HepG2 (cell line): ENCODE data around the gene GRIK1. TPM values are rescaled to one million over a fixed set of nuclear protein-coding genes. Genes with fewer than 3 reads are reported as not detected.

Source experiments
- ATAC-seq: fragments of 200-7000 bp; cut with Tn5 transposase; 3 replicates; pipeline ENCODE4 v1.9.1; 2020; ENCODE audit warnings: mild to moderate bottlenecking, moderate library complexity
- BruUV-seq: library from RNA; stranded (reverse); fragments of 400-500 nt; replicated peaks from 2 replicates; lab custom pipeline; 2021; lab: Mats Ljungman, UMichigan
- CTCF ChIA-PET: fragments of 300-600 bp; formaldehyde crosslinking; extraction: SDS; loops from one replicate; lab custom pipeline; 2021; ENCODE audit warnings: low total read pairs, inconsistent platforms, low intra/inter-chr PET ratio; lab: Yijun Ruan, JAX
- POLR2A ChIA-PET: fragments of 350-600 bp; sonication (Branson Sonifier 250); formaldehyde crosslinking; loops from one replicate; lab custom pipeline; 2020; ENCODE audit warnings: antibody characterized with exemption, inconsistent platforms; lab: Yijun Ruan, JAX
- DNase-seq: peaks from one replicate; pipeline ENCODE4 v3.0.0-alpha.2; 2015; ENCODE audit warnings: low spot score
- FAIRE-seq: peaks from 3 replicates; lab custom pipeline; 2011; peaks lifted over from hg19 to GRCh38; lab: Jason Lieb, UNC
- H2AFZ ChIP-seq: one replicate; pipeline ENCODE4 v1.6.1; 2011; ENCODE audit warnings: low read length, inconsistent platforms
- H3K27ac ChIP-seq: fragments of 300-600 bp; 3 replicates; pipeline ENCODE4 v1.8.0; 2011; ENCODE audit warnings: mixed run types, mild to moderate bottlenecking, mixed read lengths, low read length, inconsistent platforms; ENCODE audit not compliant: insufficient read depth; ENCODE audit errors: extremely low read length
- H3K27me3 ChIP-seq, 2 experiments: fragments of 200-600 bp in 1 of 2; 2 replicates in 1 of 2; 3 replicates in 1 of 2; pipeline versions ENCODE4 v1.6.0 to v1.8.0; 2011; ENCODE audit warnings: low read length in 2 of 2, mild to moderate bottlenecking in 2 of 2, moderate library complexity in 2 of 2, inconsistent platforms in 1 of 2; ENCODE audit not compliant: insufficient read depth in 2 of 2, control insufficient read depth in 1 of 2
- H3K36me3 ChIP-seq, 2 experiments: fragments of 200-600 bp in 1 of 2; replicated peaks in 1 of 2; 2 replicates in 1 of 2; 3 replicates in 1 of 2; pipeline versions ENCODE4 v1.5.1 to v1.8.0; 2011; ENCODE audit warnings: low read length in 2 of 2, inconsistent platforms in 1 of 2; ENCODE audit not compliant: insufficient read depth in 2 of 2, control insufficient read depth in 1 of 2
- H3K4me1 ChIP-seq: 2 replicates; pipeline ENCODE4 v1.5.1; 2012; ENCODE audit warnings: low read length, inconsistent platforms; ENCODE audit not compliant: insufficient read depth
- H3K4me2 ChIP-seq: 2 replicates; pipeline ENCODE4 v1.6.0; 2011; ENCODE audit warnings: low read depth, low read length, inconsistent platforms
- H3K4me3 ChIP-seq, 3 experiments: fragments of 200-600 bp in 1 of 3; sonication (generic), shearing (Covaris generic) in 1 of 3; replicated peaks in 1 of 3; 2 replicates each; pipeline ENCODE4 v1.5.1; 2011 to 2016; ENCODE audit warnings: low read length in 3 of 3, inconsistent platforms in 2 of 3, low read depth in 2 of 3, mild to moderate bottlenecking in 2 of 3, control low read depth in 1 of 3, mixed read lengths in 1 of 3; ENCODE audit not compliant: insufficient read depth in 1 of 3
- H3K79me2 ChIP-seq: one replicate; pipeline ENCODE4 v1.6.1; 2011; ENCODE audit warnings: low read length, inconsistent platforms; ENCODE audit not compliant: insufficient read depth
- H3K9ac ChIP-seq: 2 replicates; pipeline ENCODE4 v1.6.0; 2011; ENCODE audit warnings: mild to moderate bottlenecking, low read depth, low read length, inconsistent platforms; ENCODE audit not compliant: insufficient read depth
- H3K9me3 ChIP-seq: 2 replicates; pipeline ENCODE4 v1.5.1; 2012; ENCODE audit warnings: mild to moderate bottlenecking, low read length
- H4K20me1 ChIP-seq: 2 replicates; pipeline ENCODE4 v1.6.0; 2011; ENCODE audit warnings: inconsistent platforms, mild to moderate bottlenecking, low read length, moderate library complexity; ENCODE audit not compliant: insufficient read depth
- BRCA1 ChIP-seq: sonication (generic); formaldehyde crosslinking; IDR thresholded peaks from 2 replicates; pipeline ENCODE4 v1.4.0; 2020; ENCODE audit warnings: missing genetic modification reagents
- CEBPB ChIP-seq: IDR thresholded peaks from 2 replicates; pipeline ENCODE4 v1.6.1; 2011; ENCODE audit warnings: low read depth, low read length, improper control_type of control experiment, borderline replicate concordance
- CHCHD3 ChIP-seq: sonication (generic); formaldehyde crosslinking; IDR thresholded peaks from 2 replicates; pipeline ENCODE4 v1.8.0; 2022; ENCODE audit warnings: mild to moderate bottlenecking, missing genetic modification reagents, moderate library complexity
- RFX1 ChIP-seq: fragments of 450-650 bp; IDR thresholded peaks from 2 replicates; pipeline ENCODE4 v1.6.1; 2017
- ZNF558 ChIP-seq: sonication (generic); formaldehyde crosslinking; IDR thresholded peaks from 2 replicates; pipeline ENCODE4 v1.9.0; 2022; ENCODE audit warnings: mild to moderate bottlenecking, missing genetic modification reagents, borderline replicate concordance
- ZNF619 ChIP-seq: sonication (generic); formaldehyde crosslinking; IDR thresholded peaks from 2 replicates; pipeline ENCODE4 v1.4.0; 2020; ENCODE audit warnings: mild to moderate bottlenecking, missing genetic modification reagents
- ZNF652 ChIP-seq: IDR thresholded peaks from 2 replicates; pipeline ENCODE4 v1.6.1; 2016; ENCODE audit warnings: low read depth, borderline replicate concordance
- WGBS: methylation state at CpG from one replicate; pipeline ENCODE4 v1.1.6; 2017; ENCODE audit warnings: low lambda C conversion rate; 5-methylcytosine and 5-hydroxymethylcytosine counted together
- in situ Hi-C: cut with HindIII; loops from 2 replicates; pipeline ENCODE4 v1.10.0; 2017; ENCODE audit warnings: low pct_unique_long_range_greater_than_20kb; ENCODE audit not compliant: extremely low pct_ligation_motif_present
- intact Hi-C: fragments of 100-400 bp; cut with micrococcal nuclease; formaldehyde crosslinking; loops from one replicate; pipeline ENCODE4 v1.10.0; 2022; ENCODE audit not compliant: unreplicated experiment
- polyA plus RNA-seq, 8 experiments: library from polyadenylated mRNA; depleted of rRNA in 3 of 8; stranded (reverse) in 7 of 8; unstranded in 1 of 8; fragments of >200 nt; fragmentation: Illumina TruSeq in 4 of 8; extraction: Trizol in 4 of 8; gene quantifications; 2 replicates each; pipeline versions ENCODE4 v1.2.1 to v1.2.3, GENCODE V29; 2011 to 2016; ENCODE audit warnings: low read depth in 4 of 8, missing spikeins in 1 of 8, mixed read lengths in 1 of 8; ENCODE audit not compliant: insufficient read depth in 1 of 8
- total RNA-seq, 5 experiments: library from RNA; depleted of rRNA; stranded (reverse); fragments of >200 nt; fragmentation: Illumina TruSeq; extraction: Trizol; gene quantifications; 2 replicates each; pipeline ENCODE4 v1.2.3, GENCODE V29; 2016; ENCODE audit warnings: low read depth in 1 of 5
- TF ChIP-seq, protein P1 (sequence below): sonication (generic); formaldehyde crosslinking; conservative IDR thresholded peaks from 2 replicates; pipeline ENCODE4 v1.8.1; 2023; ENCODE audit warnings: missing genetic modification reagents
- TF ChIP-seq, protein P2 (sequence below), 2 experiments: fragments of 450-650 bp in 1 of 2; sonication (generic) in 1 of 2; formaldehyde crosslinking in 1 of 2; IDR thresholded peaks; 2 replicates each; pipeline versions ENCODE4 v1.6.1 to v1.8.0; 2016 to 2022; ENCODE audit warnings: antibody characterized with exemption in 1 of 2, mild to moderate bottlenecking in 1 of 2, missing genetic modification reagents in 1 of 2

GRIK1 gene
- total and polyA plus RNA-seq, 2 of the 13 experiments (the other 11 are each of a cell fraction or from before 2014, with no cell fraction given) = not detected

- H3K9ac ChIP-seq = no peak overlapping the region
- in situ Hi-C loops = no loop called here
- peaks cover 7% of the 10 kb centered on the region for H3K4me1 ChIP-seq
- H4K20me1 ChIP-seq = no peaks in the 10 kb centered on the region
- CTCF ChIA-PET = no interaction called here
- no peak overlapping the region for H3K27ac ChIP-seq
- no peak for DNase-seq
- TF ChIP-seq ZNF652 = no peak
- no peak for TF ChIP-seq CHCHD3
- no peak for TF ChIP-seq RFX1
- TF ChIP-seq, protein P1, sequence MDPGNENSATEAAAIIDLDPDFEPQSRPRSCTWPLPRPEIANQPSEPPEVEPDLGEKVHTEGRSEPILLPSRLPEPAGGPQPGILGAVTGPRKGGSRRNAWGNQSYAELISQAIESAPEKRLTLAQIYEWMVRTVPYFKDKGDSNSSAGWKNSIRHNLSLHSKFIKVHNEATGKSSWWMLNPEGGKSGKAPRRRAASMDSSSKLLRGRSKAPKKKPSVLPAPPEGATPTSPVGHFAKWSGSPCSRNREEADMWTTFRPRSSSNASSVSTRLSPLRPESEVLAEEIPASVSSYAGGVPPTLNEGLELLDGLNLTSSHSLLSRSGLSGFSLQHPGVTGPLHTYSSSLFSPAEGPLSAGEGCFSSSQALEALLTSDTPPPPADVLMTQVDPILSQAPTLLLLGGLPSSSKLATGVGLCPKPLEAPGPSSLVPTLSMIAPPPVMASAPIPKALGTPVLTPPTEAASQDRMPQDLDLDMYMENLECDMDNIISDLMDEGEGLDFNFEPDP = no peak
- TF ChIP-seq, all 625 proteins: peak for 0
- BruUV-seq = no TSS peak
- Histone ChIP-seq H2AFZ (no peak overlapping the region), H3K4me3 (no peak overlapping the region), H3K36me3 (no peaks in the 10 kb centered on the region), H3K79me2 (no peaks in the 10 kb centered on the region), H3K4me2 (no peak overlapping the region), H3K27me3 (no peaks in the 10 kb centered on the region), H3K9me3 (no peaks in the 10 kb centered on the region)
- ATAC-seq = no peak
- POLR2A ChIA-PET = no interaction called here
- intact Hi-C loops = no loop called here
- no peak for FAIRE-seq
- WGBS = 22% methylated on average over 3 of the region's 3 CpGs
These were observed 284.9 kb downstream of the GRIK1 start for GRCh38 chr21:29654855-29655254.

DNA sequence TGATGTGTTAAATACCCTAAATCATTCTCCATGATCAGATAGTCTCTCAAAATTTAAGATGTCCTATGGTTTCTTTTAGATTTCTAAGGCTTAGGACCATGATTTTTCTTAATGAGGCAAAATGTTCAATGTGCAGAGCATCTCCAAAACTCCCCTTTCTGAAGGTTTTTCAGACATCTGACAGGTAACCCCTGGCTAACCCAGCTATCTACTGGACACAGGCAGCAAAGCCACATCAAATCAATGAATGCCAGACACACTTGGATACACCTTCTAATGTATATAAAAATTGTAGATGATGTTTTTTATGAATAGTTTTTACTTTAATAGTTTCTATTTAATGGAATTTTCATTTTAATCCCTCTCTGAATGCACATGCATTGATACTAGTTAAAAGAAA is 285.6 kb downstream of the GRIK1 start:
- H3K9ac ChIP-seq = no peak overlapping the region
- no peak for DNase-seq
- no peak for TF ChIP-seq ZNF619
- TF ChIP-seq ZNF558 (CRISPR knock-in tag) = no peak
- no peak for TF ChIP-seq CEBPB
- TF ChIP-seq, protein P2, sequence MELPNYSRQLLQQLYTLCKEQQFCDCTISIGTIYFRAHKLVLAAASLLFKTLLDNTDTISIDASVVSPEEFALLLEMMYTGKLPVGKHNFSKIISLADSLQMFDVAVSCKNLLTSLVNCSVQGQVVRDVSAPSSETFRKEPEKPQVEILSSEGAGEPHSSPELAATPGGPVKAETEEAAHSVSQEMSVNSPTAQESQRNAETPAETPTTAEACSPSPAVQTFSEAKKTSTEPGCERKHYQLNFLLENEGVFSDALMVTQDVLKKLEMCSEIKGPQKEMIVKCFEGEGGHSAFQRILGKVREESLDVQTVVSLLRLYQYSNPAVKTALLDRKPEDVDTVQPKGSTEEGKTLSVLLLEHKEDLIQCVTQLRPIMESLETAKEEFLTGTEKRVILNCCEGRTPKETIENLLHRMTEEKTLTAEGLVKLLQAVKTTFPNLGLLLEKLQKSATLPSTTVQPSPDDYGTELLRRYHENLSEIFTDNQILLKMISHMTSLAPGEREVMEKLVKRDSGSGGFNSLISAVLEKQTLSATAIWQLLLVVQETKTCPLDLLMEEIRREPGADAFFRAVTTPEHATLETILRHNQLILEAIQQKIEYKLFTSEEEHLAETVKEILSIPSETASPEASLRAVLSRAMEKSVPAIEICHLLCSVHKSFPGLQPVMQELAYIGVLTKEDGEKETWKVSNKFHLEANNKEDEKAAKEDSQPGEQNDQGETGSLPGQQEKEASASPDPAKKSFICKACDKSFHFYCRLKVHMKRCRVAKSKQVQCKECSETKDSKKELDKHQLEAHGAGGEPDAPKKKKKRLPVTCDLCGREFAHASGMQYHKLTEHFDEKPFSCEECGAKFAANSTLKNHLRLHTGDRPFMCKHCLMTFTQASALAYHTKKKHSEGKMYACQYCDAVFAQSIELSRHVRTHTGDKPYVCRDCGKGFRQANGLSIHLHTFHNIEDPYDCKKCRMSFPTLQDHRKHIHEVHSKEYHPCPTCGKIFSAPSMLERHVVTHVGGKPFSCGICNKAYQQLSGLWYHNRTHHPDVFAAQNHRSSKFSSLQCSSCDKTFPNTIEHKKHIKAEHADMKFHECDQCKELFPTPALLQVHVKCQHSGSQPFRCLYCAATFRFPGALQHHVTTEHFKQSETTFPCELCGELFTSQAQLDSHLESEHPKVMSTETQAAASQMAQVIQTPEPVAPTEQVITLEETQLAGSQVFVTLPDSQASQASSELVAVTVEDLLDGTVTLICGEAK (IDR thresholded peaks at IDR 0.05) = no peak
- TF ChIP-seq, protein P2 (CRISPR knock-in tag; IDR thresholded peaks at IDR 0.05) = no peak
- TF ChIP-seq BRCA1 = no peak

More for the DNA sequence above, 285.6 kb downstream of the GRIK1 start:
- ATAC-seq = no peak
- FAIRE-seq = no peak
- H3K79me2 ChIP-seq = no peaks in the 10 kb centered on the region
- no peak overlapping the region for H2AFZ ChIP-seq
- no peak overlapping the region for H3K27ac ChIP-seq
- CTCF ChIA-PET = no interaction called here
- H3K4me1 ChIP-seq = peaks cover 7% of the 10 kb centered on the region
- H4K20me1 ChIP-seq = no peaks in the 10 kb centered on the region
- no peak overlapping the region for H3K4me3 ChIP-seq
- in situ Hi-C loops = no loop called here
- H3K27me3 ChIP-seq = no peaks in the 10 kb centered on the region
- H3K9me3 ChIP-seq = no peaks in the 10 kb centered on the region
- intact Hi-C loops = no loop called here
- POLR2A ChIA-PET = no interaction called here
- no peaks in the 10 kb centered on the region for H3K36me3 ChIP-seq
- no peak overlapping the region for H3K4me2 ChIP-seq
- BruUV-seq = no TSS peak
